GM21529 (cell line): ENCODE results near the gene PTBP1.
"Not testable (repeated sequence)": the region's sequence is repeated elsewhere in the genome, so short reads cannot be mapped to it uniquely, and the experiment has no call there.

ENCODE experiments used
- ATAC-seq: cut with Tn5 transposase; IDR thresholded peaks from one replicate; pipeline ENCODE4 v1.9.1; 2021; ENCODE audit not compliant: unreplicated experiment

PTBP1 gene

DNA sequence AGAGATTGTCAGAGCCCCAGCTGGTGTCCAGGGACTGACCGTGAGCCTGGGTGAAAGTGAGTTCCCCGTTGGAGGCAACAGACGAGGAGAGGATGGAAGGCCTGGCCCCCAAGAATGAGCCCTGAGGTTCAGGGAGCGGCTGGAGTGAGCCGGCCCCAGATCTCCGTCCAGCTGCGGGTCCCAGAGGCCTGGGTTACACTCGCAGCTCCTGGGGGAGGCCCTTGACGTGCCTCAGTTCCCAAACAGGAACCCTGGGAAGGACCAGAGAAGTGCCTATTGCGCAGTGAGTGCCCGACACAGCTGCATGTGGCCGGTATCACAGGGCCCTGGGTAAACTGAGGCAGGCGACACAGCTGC is 53.7 kb downstream of the PTBP1 start:
- ATAC-seq, result no peak

DNA sequence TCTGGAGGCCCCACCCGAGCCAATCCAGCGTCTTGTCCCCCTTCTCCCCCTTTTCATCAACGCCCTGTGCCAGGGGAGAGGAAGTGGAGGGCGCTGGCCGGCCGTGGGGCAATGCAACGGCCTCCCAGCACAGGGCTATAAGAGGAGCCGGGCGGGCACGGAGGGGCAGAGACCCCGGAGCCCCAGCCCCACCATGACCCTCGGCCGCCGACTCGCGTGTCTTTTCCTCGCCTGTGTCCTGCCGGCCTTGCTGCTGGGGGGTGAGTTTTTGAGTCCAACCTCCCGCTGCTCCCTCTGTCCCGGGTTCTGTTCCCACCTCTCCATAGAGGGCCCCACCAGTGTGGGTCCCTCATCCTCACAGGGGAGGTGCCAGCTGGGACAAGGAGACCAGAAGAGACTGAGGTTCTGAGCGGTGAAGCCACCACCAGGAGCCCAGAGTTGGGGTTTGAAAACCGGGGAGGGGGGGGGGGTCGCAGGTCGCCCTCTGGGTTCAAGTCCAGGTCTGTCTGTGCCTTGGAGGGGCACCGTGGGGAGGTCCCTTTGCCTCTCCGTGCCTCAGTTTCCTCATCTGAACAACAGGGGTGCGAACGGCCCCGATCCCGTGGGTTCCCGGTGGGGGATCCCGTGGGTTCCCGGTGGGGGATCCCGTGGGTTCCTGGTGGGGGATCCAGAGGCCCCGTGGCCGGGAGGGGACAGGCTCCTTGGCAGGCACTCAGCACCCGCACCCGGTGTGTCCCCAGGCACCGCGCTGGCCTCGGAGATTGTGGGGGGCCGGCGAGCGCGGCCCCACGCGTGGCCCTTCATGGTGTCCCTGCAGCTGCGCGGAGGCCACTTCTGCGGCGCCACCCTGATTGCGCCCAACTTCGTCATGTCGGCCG is 55.1 kb downstream of the PTBP1 start, which contains the start of gene ELANE:
Gene ELANE (plus strand): TSS at position 168 of the 878 bp plus-strand sequence. CDS start 26 bp downstream, at position 194.
- ATAC-seq, result no peak

DNA sequence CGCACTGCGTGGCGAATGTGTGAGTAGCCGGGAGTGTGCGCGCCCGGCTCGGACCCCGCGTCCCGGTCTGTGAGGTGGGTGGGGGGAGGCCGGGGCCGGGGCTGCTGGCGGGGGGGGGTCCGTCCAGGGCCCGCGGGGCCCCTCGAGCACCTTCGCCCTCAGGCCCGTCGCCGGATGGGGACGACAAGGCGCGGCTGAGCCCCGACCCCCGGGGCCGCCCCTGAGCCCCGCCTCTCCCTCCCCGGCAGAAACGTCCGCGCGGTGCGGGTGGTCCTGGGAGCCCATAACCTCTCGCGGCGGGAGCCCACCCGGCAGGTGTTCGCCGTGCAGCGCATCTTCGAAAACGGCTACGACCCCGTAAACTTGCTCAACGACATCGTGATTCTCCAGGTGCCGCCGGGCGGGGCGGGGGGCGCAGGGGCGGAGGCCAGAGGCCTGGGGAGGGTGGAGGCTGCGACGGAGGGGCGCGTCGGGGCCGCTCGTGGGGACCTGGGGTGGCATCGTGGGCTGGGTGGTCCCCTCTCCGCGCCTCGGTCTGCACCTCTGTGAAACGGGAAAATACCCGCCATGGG is 55.8 kb downstream of the PTBP1 start:
- no peak for ATAC-seq

DNA sequence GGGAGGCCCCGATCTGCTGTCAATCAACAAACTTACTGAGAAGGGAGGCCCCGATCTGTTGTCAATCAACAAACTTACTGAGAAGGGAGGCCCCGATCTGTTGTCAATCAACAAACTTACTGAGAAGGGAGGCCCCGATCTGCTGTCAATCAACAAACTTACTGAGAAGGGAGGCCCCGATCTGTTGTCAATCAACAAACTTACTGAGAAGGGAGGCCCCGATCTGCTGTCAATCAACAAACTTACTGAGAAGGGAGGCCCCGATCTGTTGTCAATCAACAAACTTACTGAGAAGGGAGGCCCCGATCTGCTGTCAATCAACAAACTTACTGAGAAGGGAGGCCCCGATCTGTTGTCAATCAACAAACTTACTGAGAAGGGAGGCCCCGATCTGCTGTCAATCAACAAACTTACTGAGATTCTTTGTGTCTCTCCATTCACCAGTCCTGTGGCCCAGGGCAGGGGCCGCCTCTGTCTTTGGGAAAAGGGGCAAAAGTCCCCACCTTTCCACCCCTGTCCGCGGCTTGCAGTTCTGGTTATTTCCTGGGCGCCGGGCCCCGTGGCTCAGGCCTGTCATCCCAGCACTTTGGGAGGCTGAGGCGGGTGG is 56.5 kb downstream of the PTBP1 start:
- not testable (repeated sequence) for ATAC-seq

DNA sequence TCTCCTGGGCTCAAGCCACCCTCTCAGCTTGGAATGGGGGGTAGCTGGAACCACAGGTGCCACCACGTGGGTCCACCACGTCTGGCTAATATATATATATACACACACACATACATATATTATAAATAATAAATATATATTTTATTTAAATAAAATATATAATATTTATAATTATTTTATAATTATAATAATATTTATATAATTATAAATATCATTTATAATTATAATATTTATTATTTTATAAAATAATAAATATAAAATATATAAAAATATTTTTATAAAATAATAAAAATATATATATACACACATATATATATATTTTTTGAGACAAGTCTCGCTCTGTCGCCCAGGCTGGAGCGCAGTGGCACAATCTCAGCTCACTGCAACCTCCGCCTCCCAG is 57.3 kb downstream of the PTBP1 start:
- no peak for ATAC-seq

DNA sequence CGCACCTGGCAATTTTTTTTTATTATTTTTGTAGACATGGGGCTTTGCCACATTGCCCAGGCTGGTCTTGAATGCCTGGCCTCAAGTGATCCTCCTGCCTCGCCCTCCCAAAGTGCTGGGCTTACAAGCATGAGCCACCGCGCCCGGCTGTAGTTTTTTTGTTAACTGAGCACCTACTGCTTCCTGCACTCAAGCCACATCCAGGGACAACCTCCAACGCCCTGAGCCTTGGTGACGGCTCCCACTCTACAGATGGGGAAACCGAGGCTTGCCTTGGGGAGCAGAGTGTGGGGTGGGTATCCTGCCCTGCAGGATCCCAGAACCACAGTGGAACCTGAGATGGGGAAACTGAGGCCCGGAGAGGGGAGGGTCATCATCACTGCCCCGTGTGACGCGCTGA is 57.9 kb downstream of the PTBP1 start:
- ATAC-seq, result no peak

DNA sequence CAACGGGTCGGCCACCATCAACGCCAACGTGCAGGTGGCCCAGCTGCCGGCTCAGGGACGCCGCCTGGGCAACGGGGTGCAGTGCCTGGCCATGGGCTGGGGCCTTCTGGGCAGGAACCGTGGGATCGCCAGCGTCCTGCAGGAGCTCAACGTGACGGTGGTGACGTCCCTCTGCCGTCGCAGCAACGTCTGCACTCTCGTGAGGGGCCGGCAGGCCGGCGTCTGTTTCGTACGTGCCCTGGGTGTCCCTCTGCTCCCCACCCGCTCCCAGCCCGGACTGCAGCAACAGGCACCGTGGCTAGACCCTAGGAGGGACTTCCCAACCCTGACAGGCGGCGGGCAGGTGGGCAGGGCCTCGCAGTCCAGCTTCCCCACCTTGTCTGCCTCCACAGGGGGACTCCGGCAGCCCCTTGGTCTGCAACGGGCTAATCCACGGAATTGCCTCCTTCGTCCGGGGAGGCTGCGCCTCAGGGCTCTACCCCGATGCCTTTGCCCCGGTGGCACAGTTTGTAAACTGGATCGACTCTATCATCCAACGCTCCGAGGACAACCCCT is 58.4 kb downstream of the PTBP1 start:
- no peak for ATAC-seq

DNA sequence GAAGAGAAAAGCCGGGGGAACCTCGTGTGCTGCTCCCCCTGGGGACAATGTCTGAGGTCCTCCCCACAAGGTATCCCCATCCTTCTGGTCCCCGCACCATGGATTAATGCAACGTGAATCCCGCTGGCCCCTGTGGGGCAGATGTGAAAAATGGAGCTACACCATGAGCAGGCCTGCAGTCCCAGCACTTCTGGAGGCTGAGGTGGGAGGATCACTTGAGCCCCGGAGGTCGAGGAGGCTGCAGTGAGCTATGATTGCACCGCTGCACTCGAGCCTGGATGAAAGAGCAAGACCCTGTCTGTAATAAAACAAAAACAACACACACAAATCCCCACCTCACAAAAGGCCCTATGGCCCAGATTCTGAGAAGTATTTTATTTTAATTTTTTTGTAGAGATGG is 61.0 kb downstream of the PTBP1 start:
- no peak for ATAC-seq

DNA sequence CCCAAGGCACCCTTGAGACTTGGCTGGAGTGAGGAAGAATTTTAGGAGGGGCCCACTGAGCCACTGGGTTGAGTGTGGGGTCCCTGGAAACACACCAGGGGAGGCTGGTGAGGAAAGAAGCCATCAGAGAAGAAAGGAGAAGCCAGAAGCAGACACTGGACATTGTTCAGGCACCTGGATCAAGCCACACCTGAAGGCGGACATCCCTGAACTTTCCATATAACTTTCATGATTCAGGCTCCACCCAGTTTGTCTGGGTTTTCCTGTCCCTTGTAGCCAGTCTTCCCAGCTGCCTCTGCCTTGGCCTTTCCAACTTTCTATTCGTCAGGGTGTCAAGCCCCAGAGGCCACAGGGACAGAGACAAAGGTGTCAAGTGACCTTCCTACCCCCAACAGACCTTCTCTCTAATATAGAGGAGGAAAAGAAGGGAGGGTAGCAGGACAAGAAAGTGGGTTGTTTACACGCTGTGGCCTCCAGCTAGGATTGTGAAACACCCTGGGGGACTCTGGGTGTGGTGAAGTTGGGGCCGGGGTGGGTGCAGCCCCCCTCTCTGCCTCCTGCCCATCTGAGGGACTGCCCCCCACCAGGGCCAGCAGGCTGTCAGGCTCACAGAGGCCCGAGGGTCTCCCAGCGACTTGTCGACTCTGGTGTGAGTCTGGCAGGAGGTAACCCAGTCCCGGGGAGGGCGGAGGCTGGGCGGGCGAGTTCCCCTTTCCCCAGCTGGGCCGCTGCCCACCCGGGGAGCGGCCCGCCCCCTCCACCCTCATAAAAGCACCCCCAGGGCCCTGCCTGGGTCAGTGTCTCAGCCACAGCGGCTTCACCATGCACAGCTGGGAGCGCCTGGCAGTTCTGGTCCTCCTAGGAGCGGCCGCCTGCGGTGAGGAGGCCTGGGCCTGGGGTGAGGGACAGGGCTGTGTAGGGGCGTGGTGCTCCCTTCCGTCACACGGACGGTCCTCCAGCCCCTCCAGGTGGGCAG is 61.9 kb downstream of the PTBP1 start, which contains the start of gene CFD:
Gene CFD (plus strand): TSS at position 797 of the 976 bp plus-strand sequence. CDS start 26 bp downstream, at position 823.
- no peak for ATAC-seq

DNA sequence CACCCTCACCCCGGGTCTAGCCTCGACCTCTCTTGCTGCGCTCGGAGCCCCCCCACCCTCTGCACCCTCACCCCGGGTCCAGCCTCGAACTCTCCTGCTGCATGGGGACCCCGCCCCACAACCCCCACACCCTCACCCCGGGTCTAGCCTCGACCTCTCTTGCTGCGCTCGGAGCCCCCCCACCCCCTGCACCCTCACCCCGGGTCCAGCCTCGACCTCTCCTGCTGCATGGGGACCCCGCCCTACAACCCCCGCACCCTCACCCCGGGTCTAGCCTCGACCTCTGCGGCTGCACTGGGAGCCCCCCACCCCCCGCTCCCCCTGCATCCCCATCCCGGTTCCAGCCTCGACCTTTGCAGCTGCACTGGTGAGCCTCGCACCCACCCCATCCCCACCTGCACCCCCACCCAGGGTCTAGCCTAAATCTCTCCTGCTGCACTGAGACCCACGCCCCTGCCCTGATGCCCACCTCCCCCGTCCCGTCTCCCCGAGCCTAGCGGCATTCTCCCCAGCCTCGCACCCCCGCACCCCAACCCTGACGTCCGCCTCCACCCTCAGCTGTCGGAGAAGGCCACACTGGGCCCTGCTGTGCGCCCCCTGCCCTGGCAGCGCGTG is 64.0 kb downstream of the PTBP1 start:
- no peak for ATAC-seq
